GM18858 (cell line): ENCODE results near the gene PMVK.
A peak's percentile ranks its signal among the peaks of the same experiment; 100 is the strongest.

Experiments used
- ATAC-seq: cut with Tn5 transposase; IDR thresholded peaks from one replicate; pipeline ENCODE4 v1.9.1; 2021; ENCODE audit not compliant: unreplicated experiment

The PMVK gene

GRCh38 chr1:154967331-154967950 is 30.9 kb upstream of the PMVK start:
- no peak for ATAC-seq

- no peak for ATAC-seq
Observed at GRCh38 chr1:154966111-154966510, 29.6 kb upstream of the PMVK start.

- no peak for ATAC-seq
Observed at GRCh38 chr1:154964359-154964758, 27.8 kb upstream of the PMVK start.

- no peak for ATAC-seq
Observed at GRCh38 chr1:154963643-154964042, 27.1 kb upstream of the PMVK start.

- no peak for ATAC-seq
Observed at GRCh38 chr1:154962795-154963330, 26.3 kb upstream of the PMVK start.

- no peak for ATAC-seq
Observed at GRCh38 chr1:154962156-154962749, 25.7 kb upstream of the PMVK start.

GRCh38 chr1:154961207-154962155 is 25.0 kb upstream of the PMVK start, which contains the start of gene PYGO2:
PYGO2 (minus strand) TSS chr1:154961782; CDS start chr1:154961576, 206 bp downstream.
- peak; percentile 59 for ATAC-seq

- ATAC-seq = no peak
Observed at GRCh38 chr1:154960446-154961136, 24.1 kb upstream of the PMVK start.

- ATAC-seq = no peak
Observed at GRCh38 chr1:154959426-154959780, 22.9 kb upstream of the PMVK start.

- ATAC-seq = no peak
Observed at GRCh38 chr1:154958681-154959425, 22.3 kb upstream of the PMVK start.

GRCh38 chr1:154958036-154958435 is 21.5 kb upstream of the PMVK start:
- ATAC-seq = no peak

- ATAC-seq = no peak
Observed at GRCh38 chr1:154957091-154957657, 20.7 kb upstream of the PMVK start.

- no peak for ATAC-seq
Observed at GRCh38 chr1:154956544-154956941, 20.0 kb upstream of the PMVK start.

- ATAC-seq = peak; percentile 39
Observed at GRCh38 chr1:154955718-154956543, 19.4 kb upstream of the PMVK start, which contains the start of gene PBXIP1. PBXIP1 (minus strand) TSS chr1:154956099; CDS start chr1:154953721, 2,378 bp downstream.

- ATAC-seq = no peak
Observed at GRCh38 chr1:154955039-154955717, 18.7 kb upstream of the PMVK start.

- no peak for ATAC-seq
Observed at GRCh38 chr1:154954541-154954940, 18.0 kb upstream of the PMVK start.

GRCh38 chr1:154953611-154954038 is 17.1 kb upstream of the PMVK start:
- no peak for ATAC-seq

- ATAC-seq = no peak
Observed at GRCh38 chr1:154952664-154953063, 16.1 kb upstream of the PMVK start.
